ENCODE results near the gene CNOT11. TPM values are rescaled to one million over a fixed set of nuclear protein-coding genes. Genes with fewer than 3 reads are reported as not detected.
"Not testable (repeated sequence)": the region's sequence is repeated elsewhere in the genome, so short reads cannot be mapped to it uniquely, and the experiment has no call there.

CNOT11 gene
- total RNA-seq: 32.5 TPM

DNA sequence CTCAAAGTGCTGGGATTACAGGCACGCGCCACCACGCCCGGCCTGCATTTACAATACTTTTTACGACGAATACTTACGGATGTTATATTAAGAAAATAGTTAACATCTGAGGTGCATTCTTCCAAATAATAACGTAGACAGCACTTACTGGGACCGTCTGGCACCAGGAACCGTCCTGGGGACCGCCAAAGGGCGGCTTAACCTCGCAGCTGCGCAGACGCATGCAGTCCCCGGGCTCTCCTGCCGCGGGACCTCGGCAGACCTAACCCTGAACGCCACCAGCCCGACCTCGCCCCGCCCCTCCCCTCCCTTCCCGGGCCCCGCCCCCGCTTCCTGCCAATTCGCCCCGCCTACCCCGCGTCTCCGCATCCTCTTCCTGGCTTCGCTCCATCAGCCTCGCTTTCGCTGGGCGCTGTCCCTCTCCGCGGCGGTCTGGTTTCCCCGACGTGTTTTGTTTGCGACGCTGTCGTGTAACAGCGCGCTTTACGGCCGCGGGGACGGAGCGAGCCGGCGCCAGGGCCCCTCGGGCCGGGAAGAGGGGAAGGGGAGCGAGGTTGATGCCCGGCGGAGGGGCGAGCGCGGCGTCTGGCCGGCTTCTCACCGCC lies at the start of gene CNOT11:
CNOT11 (plus strand) TSS at position 479 of the 605 bp plus-strand sequence; CDS start at position 558, 79 bp downstream.
- Histone ChIP-seq H3K36me3 (peaks cover 0 to 2% of the 10 kb centered on the region in 2 donors), H3K27ac (peak within 1 kb of the TSS; percentile 90 to 97), H3K27me3 (no peaks in the 10 kb centered on the region), H3K9me3 (no peaks in the 10 kb centered on the region), H3K4me3 (peak within 1 kb of the TSS; percentile 83 to 95), H3K4me1 (peaks cover 4 to 11% of the 10 kb centered on the region in 2 donors)
- TF ChIP-seq, protein P1, sequence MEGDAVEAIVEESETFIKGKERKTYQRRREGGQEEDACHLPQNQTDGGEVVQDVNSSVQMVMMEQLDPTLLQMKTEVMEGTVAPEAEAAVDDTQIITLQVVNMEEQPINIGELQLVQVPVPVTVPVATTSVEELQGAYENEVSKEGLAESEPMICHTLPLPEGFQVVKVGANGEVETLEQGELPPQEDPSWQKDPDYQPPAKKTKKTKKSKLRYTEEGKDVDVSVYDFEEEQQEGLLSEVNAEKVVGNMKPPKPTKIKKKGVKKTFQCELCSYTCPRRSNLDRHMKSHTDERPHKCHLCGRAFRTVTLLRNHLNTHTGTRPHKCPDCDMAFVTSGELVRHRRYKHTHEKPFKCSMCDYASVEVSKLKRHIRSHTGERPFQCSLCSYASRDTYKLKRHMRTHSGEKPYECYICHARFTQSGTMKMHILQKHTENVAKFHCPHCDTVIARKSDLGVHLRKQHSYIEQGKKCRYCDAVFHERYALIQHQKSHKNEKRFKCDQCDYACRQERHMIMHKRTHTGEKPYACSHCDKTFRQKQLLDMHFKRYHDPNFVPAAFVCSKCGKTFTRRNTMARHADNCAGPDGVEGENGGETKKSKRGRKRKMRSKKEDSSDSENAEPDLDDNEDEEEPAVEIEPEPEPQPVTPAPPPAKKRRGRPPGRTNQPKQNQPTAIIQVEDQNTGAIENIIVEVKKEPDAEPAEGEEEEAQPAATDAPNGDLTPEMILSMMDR (IDR thresholded peaks at IDR 0.05): peak in 1 of 3 experiments; percentile 25
- peak; percentile 93 to 99 for DNase-seq (ENCODE audit: low spot score in 2 of 2)
- intact Hi-C loops (cut with DNase I): loop anchor here (1.0 to 10.0 kb wide), 4 partner anchors 56 to 688 kb away; partner anchors contain the start of genes PDCL3, RNF149, RPL31 and TBC1D8

DNA sequence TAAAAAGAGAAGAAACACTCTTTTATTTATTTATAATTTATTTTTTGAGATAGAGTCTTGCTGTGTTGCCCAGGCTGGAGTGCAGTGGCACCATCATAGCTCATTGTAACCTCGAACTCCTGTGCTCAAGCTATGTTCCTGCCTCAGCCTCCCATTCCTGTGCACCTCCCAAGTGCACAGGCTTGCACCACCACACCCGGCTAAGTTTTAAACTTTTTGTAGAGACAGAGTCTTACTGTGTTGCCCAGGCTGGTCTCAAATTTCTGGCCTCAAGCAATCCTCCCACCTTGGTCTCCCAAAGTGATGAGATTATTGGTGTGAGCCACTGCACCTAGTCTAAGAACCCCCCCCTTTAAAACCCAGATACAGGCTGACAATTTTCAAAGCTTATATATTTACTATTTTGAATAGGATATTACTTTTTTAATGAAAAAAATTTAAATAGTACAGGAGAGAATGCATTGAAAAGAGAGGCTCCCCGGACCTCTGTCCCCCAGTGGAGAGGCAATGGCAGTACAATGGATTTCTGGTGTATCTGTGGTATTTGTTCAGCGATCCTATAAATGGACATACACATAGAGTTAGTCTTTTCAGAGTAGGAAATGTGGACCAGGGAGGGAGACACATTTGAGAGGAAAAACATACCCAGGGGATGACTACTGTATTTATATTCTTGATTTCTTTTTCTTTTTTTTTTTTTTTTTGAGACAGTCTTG lies 48.1 kb upstream of the CNOT11 start:
- intact Hi-C loops (cut with DNase I): loop anchor here (1.0 to 2.0 kb wide), 3 partner anchors 52 to 192 kb away; no protein-coding TSS in a partner anchor
- Histone ChIP-seq H3K36me3 (no peaks in the 10 kb centered on the region), H3K4me3 (no peak overlapping the region), H3K9me3 (no peaks in the 10 kb centered on the region), H3K27ac (no peak overlapping the region), H3K27me3 (no peaks in the 10 kb centered on the region), H3K4me1 (no peaks in the 10 kb centered on the region)
- TF ChIP-seq, protein P1 (IDR thresholded peaks at IDR 0.05): peak in 1 of 3 experiments; percentile 11
- no peak for DNase-seq (ENCODE audit: low spot score in 2 of 2)

DNA sequence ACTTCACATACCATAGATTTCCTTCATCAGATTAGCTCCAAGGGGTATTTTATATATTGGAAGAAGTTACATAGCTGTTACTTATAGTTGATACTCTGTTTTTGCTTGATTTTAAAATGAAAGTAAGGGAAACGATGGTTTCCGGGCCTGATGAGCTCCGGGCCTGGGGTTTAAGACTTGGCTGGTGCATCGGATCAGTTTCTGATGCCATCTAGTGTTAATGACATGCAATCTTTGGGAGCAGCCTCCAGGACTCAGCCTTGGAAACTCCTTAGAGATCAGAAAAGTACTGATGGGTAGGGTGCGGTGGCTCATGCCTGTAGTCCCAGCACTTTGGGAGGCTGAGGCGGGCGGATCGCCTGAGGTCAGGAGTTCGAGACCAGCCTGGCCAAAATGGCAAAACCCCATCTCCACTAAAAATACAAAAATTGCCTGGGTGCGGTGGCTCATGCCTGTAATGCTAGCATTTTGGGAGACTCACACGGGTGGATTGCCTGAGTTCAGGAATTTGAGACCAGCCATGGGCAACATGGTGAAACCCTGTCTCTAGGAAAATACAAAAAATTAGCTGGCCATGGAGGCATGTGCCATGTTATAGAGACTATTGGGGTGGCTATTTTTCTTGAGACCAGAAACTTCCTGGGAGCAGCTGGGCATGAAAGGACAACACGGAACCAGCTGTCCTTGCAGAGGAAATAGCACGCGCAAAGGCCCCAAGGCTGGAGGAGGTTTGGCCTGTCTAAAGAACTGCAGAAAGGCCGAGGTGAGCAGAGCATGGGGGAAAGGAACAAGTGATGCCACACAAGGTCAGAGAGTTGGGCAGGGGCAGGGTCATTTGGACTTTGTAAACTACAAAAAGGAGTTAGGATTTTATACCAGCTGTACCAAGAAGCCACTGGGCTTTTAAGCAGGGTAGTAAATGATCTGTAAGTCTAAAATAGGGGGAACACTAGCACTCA lies 46.9 kb upstream of the CNOT11 start:
- H3K27me3 ChIP-seq: no peaks in the 10 kb centered on the region
- no peaks in the 10 kb centered on the region for H3K36me3 ChIP-seq
- peak in 1 of 2 donors; percentile 69 for DNase-seq (ENCODE audit: low spot score in 2 of 2)
- TF ChIP-seq, protein P1 (IDR thresholded peaks at IDR 0.05): peak; percentile 29 to 68 (median 53)
- intact Hi-C loops (cut with DNase I): loop anchor here (1.0 to 2.0 kb wide), 3 partner anchors 53 to 193 kb away; no protein-coding TSS in a partner anchor
- H3K4me3 ChIP-seq: peak overlapping the region; percentile 16 to 40
- H3K9me3 ChIP-seq: no peaks in the 10 kb centered on the region
- H3K27ac ChIP-seq: no peak overlapping the region
- H3K4me1 ChIP-seq: no peaks in the 10 kb centered on the region

DNA sequence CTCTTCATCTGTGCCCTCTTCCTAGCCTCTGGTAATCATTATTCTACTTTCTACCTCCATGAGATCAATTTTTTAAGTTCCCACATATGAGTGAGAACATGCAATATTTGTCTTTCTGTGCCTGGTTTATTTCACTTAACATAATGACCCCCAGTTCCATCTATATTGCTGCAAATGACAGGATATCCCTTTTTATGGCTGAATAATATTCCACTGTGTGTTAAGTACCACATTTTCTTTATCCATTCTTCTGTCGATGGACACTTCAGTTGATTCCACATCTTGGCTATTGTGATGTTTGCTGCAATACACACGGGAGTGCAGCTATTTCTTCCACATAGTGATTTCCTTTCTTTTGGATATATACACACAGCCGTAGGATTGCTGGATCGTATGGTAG lies 43.9 kb upstream of the CNOT11 start:
- Histone ChIP-seq H3K36me3 (no peaks in the 10 kb centered on the region), H3K4me3 (no peak overlapping the region)
- intact Hi-C loops (cut with DNase I): no loop called here

DNA sequence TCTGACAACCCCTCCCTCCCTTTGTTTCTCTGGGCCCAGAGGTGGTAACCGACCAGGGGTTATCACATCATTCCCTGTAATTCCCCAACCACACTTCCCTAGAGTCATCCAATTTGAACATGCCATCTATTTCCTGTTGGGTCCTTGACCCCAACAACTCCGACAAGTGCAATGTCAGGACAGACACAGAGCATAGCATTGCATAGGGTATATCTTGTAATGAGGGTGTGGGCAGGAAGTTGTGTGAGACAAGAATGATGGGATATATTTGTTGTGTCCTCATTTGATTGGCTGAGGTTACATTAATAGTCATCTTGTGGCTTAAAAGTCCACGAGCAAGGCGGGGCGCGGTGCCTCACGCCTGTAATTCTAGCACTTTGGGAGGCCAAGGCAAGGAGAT lies 33.4 kb upstream of the CNOT11 start:
- H3K36me3 ChIP-seq: no peaks in the 10 kb centered on the region
- intact Hi-C loops (cut with DNase I): no loop called here
- no peak overlapping the region for H3K27ac ChIP-seq
- TF ChIP-seq, protein P1 (IDR thresholded peaks at IDR 0.05): no peak
- no peak for DNase-seq (ENCODE audit: low spot score in 2 of 2)
- H3K27me3 ChIP-seq: no peaks in the 10 kb centered on the region
- no peaks in the 10 kb centered on the region for H3K9me3 ChIP-seq
- no peak overlapping the region for H3K4me3 ChIP-seq
- no peaks in the 10 kb centered on the region for H3K4me1 ChIP-seq

More for the DNA sequence above, 43.9 kb upstream of the CNOT11 start:
- TF ChIP-seq, protein P1 (IDR thresholded peaks at IDR 0.05): no peak
- no peaks in the 10 kb centered on the region for H3K9me3 ChIP-seq
- H3K4me1 ChIP-seq: no peaks in the 10 kb centered on the region
- DNase-seq (ENCODE audit: low spot score in 2 of 2): no peak
- H3K27ac ChIP-seq: no peak overlapping the region
- no peaks in the 10 kb centered on the region for H3K27me3 ChIP-seq

DNA sequence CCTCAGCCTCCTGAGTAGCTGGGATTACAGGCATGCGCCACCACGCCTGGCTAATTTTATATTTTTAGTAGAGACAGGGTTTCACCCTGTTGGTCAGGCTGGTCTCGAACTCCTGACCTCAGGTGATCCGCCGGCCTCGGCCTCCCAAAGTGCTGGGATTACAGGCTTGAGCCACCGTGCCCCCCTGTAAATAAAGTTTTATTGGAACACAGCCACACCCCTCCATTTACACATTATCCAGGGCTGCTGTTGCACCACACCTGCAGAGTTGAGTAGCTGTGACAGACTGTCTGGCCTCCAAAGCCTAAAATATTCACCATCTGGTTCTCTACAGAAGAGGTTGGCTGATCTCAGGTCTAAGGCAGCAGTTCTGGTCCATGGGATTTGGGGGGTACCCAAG lies 32.6 kb upstream of the CNOT11 start:
- H3K27me3 ChIP-seq; H3K9me3 ChIP-seq; H3K27ac ChIP-seq; H3K4me1 ChIP-seq; intact Hi-C loops (cut with DNase I); DNase-seq (ENCODE audit: low spot score in 2 of 2); H3K36me3 ChIP-seq; H3K4me3 ChIP-seq: not testable (repeated sequence)

All from ascending aorta (tissue), 2 donors.